KMS-11 (cell line): Measurements from ENCODE around the gene PPP2R1A.

Experiments used
- H2AFZ ChIP-seq: fragments of 200-600 bp; sonication (generic); 2 replicates; pipeline ENCODE4 v1.6.1; 2016; ENCODE audit warnings: antibody characterized with exemption, mixed run types, low read depth
- H3K27ac ChIP-seq: fragments of 200-600 bp; sonication (generic); 2 replicates; pipeline ENCODE4 v1.6.1; 2016; ENCODE audit warnings: mild to moderate bottlenecking, mixed run types
- H3K27me3 ChIP-seq: fragments of 200-600 bp; sonication (generic); 2 replicates; pipeline ENCODE4 v1.6.1; 2017; ENCODE audit warnings: mild to moderate bottlenecking, low read depth, mixed run types, moderate library complexity; ENCODE audit not compliant: insufficient read depth
- H3K36me3 ChIP-seq: fragments of 200-600 bp; sonication (generic); 2 replicates; pipeline ENCODE4 v1.6.1; 2017; ENCODE audit warnings: mild to moderate bottlenecking, mixed run types; ENCODE audit not compliant: insufficient read depth
- H3K4me1 ChIP-seq: fragments of 200-600 bp; sonication (generic); 2 replicates; pipeline ENCODE4 v1.6.1; 2016; ENCODE audit warnings: mild to moderate bottlenecking, low read depth, mixed run types; ENCODE audit not compliant: poor library complexity, severe bottlenecking
- H3K4me2 ChIP-seq: fragments of 200-600 bp; sonication (generic); 2 replicates; pipeline ENCODE4 v1.7.0; 2016; ENCODE audit warnings: mild to moderate bottlenecking, mixed run types
- H3K4me3 ChIP-seq: fragments of 200-600 bp; sonication (generic); IDR thresholded peaks from 2 replicates; pipeline ENCODE4 v1.6.1; 2017; ENCODE audit warnings: low read depth, low read length, mixed read lengths; ENCODE audit not compliant: insufficient read depth
- H3K79me2 ChIP-seq: fragments of 200-600 bp; sonication (generic); 2 replicates; pipeline ENCODE4 v1.6.1; 2016; ENCODE audit warnings: low read depth, mixed run types; ENCODE audit not compliant: insufficient read depth
- H3K9ac ChIP-seq: fragments of 200-600 bp; sonication (generic); 2 replicates; pipeline ENCODE4 v1.6.1; 2016; ENCODE audit warnings: mild to moderate bottlenecking, mixed run types
- H4K20me1 ChIP-seq: fragments of 200-600 bp; sonication (generic); 2 replicates; pipeline ENCODE4 v1.6.1; 2016; ENCODE audit warnings: mild to moderate bottlenecking, mixed run types; ENCODE audit not compliant: insufficient read depth
- CTCF ChIP-seq: fragments of 200-600 bp; sonication (generic); conservative IDR thresholded peaks from 2 replicates; pipeline ENCODE4 v1.6.1; 2017; ENCODE audit warnings: low read depth, mild to moderate bottlenecking, antibody characterized with exemption, low read length, moderate library complexity, mixed read lengths

Gene PPP2R1A

GRCh38 chr19:52190487-52191293 lies 838 bp downstream of the PPP2R1A start:
- TF ChIP-seq CTCF = no peak
- Histone ChIP-seq H3K27me3 (no peaks in the 10 kb centered on the region), H3K79me2 (peaks cover 55% of the 10 kb centered on the region), H3K4me2 (peak overlapping the region; percentile 87), H3K4me1 (peaks cover 12% of the 10 kb centered on the region), H4K20me1 (no peaks in the 10 kb centered on the region), H2AFZ (peak overlapping the region; percentile 75), H3K4me3 (no peak overlapping the region), H3K36me3 (peaks cover 8% of the 10 kb centered on the region; the same call in 1 of the 2 replicates), H3K9ac (peak overlapping the region; percentile 99), H3K27ac (peak overlapping the region; percentile 98)

DNA sequence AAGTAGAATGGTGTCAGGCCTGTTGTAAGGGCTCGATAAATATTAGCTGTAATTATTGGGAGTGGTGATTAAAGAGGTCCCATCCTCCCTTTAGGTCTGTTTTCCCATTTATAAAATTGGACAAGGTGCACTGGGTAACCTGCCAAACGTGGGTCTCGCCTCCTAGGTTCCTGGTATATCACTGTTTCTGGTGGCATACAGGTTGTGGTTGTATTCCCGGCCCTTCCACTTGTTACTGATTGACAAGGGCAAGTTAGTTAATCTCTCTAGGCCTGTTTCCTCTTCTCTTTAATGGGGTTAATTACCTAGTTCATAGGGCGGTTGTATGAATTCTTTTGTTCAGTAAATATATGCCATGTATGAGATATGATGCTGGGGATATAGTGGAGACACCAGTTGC lies 1.5 kb downstream of the PPP2R1A start:
- Histone ChIP-seq H2AFZ (no peak overlapping the region), H3K27ac (no peak overlapping the region), H3K4me3 (no peak overlapping the region), H3K4me1 (peaks cover 12% of the 10 kb centered on the region), H4K20me1 (no peaks in the 10 kb centered on the region), H3K9ac (no peak overlapping the region), H3K27me3 (no peaks in the 10 kb centered on the region), H3K79me2 (peaks cover 62% of the 10 kb centered on the region), H3K36me3 (peaks cover 13% of the 10 kb centered on the region; the same call in 1 of the 2 replicates), H3K4me2 (peak overlapping the region; percentile 87)
- no peak for TF ChIP-seq CTCF

DNA sequence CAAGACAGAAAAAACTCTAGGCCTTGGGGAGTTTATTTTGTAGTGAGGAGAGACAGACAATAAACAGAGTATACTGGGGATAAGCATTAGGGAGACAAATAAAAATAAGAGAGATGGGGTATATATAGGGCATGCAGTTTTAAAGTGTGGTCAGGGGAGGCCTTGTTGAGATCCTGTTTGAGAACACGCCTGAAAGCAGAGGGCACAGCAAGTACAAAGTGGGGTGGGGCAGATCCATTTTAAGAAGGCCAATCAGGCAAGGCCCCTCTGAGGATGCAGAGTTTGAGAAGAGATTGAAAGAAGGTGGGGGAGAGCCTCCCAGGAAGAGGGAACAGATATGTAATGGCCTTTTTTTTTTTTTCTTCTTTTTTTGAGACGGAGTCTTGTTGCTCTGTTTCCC lies 2.1 kb downstream of the PPP2R1A start:
- Histone ChIP-seq H4K20me1 (no peaks in the 10 kb centered on the region), H3K4me2 (0 out of 2 replicates have a peak overlapping the region, but pooled peaks have one; percentile 87), H3K79me2 (peaks cover 68% of the 10 kb centered on the region), H3K36me3 (peaks cover 13% of the 10 kb centered on the region; the same call in 1 of the 2 replicates), H2AFZ (no peak overlapping the region), H3K4me3 (no peak overlapping the region), H3K9ac (no peak overlapping the region), H3K27ac (no peak overlapping the region), H3K4me1 (peaks cover 12% of the 10 kb centered on the region), H3K27me3 (no peaks in the 10 kb centered on the region)
- no peak for TF ChIP-seq CTCF

DNA sequence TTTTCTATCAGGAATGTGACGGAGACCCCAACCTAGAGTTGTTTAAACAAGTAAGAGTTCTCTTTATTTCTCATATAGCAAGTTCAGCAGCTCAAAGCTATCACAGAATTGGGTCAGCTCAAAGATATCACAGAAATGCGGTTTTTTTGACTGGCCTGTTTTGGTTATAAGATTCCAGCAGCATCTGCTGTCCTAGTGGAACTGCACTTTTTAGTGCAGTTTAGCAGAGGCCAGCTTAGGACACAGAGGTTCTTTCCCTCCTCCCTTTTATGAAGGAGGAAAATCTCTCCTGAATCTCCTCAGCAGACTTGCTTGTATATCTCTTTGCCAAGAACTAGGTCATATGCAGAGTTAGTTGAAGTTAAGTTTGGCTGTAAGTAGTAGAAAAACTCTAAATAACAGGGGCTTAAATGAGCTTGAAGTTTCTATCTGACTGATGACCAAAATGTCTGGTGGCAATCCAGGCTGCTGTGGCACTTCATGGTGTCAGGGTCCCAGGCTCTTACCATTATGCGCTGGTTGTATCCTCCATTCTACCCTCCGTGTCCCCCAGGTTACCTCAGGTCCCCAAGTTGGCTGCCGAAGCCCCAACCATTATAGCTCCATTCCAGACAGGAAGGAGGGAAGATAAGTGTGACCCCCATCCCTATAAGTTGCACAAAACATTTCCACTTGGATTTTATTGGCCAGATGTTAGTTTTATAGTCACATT lies 6.6 kb downstream of the PPP2R1A start:
- no peak overlapping the region for H2AFZ ChIP-seq
- no peak overlapping the region for H3K27ac ChIP-seq
- H4K20me1 ChIP-seq = no peaks in the 10 kb centered on the region
- peaks cover 2% of the 10 kb centered on the region for H3K4me1 ChIP-seq
- H3K9ac ChIP-seq = no peak overlapping the region
- H3K4me2 ChIP-seq = no peak overlapping the region
- H3K36me3 ChIP-seq = peaks cover 21% of the 10 kb centered on the region; the same call in 1 of the 2 replicates
- no peak overlapping the region for H3K4me3 ChIP-seq
- H3K27me3 ChIP-seq = no peaks in the 10 kb centered on the region
- TF ChIP-seq CTCF = no peak
- H3K79me2 ChIP-seq = peaks cover 83% of the 10 kb centered on the region
